B cell (primary cell): Measurements from ENCODE around the gene ZNF333. TPM values are rescaled to one million over a fixed set of nuclear protein-coding genes. Genes with fewer than 3 reads are reported as not detected.
"Not testable (repeated sequence)": the region's sequence is repeated elsewhere in the genome, so short reads cannot be mapped to it uniquely, and the experiment has no call there.

Experiments
- ATAC-seq: fragments of 200-7000 bp; cut with Tn5 transposase; one replicate; pipeline ENCODE4 v1.10.0; 2021; ENCODE audit warnings: low read depth, mild to moderate bottlenecking, moderate number of reproducible peaks, moderate library complexity
- CTCF ChIA-PET: fragments of 350-600 bp; sonication (Branson Sonifier 250); formaldehyde crosslinking; loops from one replicate; lab custom pipeline; 2021; ENCODE audit warnings: antibody characterized with exemption, inconsistent platforms; lab: Charles Lee
- POLR2A ChIA-PET: fragments of 350-600 bp; sonication (Branson Sonifier 250); formaldehyde crosslinking; loops from one replicate; lab custom pipeline; 2021; ENCODE audit warnings: antibody characterized with exemption; lab: Charles Lee
- DNase-seq: peaks from one replicate; pipeline ENCODE4 v3.0.0; 2013
- H2AFZ ChIP-seq: 2 replicates; pipeline ENCODE4 v1.6.1; 2012; ENCODE audit warnings: mild to moderate bottlenecking, low read depth, low read length; ENCODE audit not compliant: insufficient read depth, poor library complexity, severe bottlenecking
- H3K27ac ChIP-seq, 2 donors: 1 replicate in 1 of 2; 2 replicates in 1 of 2; pipeline ENCODE4 v1.5.1; 2012 to 2013; ENCODE audit warnings: low read length in 2 of 2, mild to moderate bottlenecking in 2 of 2, moderate library complexity in 1 of 2
- H3K27me3 ChIP-seq, 4 experiments: fragments of 200-600 bp in 1 of 4; sonication (generic) in 1 of 4; replicated peaks in 1 of 4; 1 replicate in 2 of 4; 2 replicates in 2 of 4; pipeline versions ENCODE4 v1.6.1 to v1.7.0; 2013 to 2016; ENCODE audit warnings: low read length in 3 of 4, mild to moderate bottlenecking in 2 of 4, mixed read lengths in 1 of 4, moderate library complexity in 1 of 4; ENCODE audit not compliant: insufficient read depth in 4 of 4, control insufficient read depth in 3 of 4; ENCODE audit errors: control extremely low read depth in 1 of 4
- H3K36me3 ChIP-seq, 2 experiments: replicated peaks in 1 of 2; 1 replicate in 1 of 2; 2 replicates in 1 of 2; pipeline versions ENCODE4 v1.6.1 to v1.7.1; 2013; ENCODE audit warnings: low read length in 1 of 2; ENCODE audit not compliant: insufficient read depth in 2 of 2, control insufficient read depth in 1 of 2; ENCODE audit errors: control extremely low read depth in 1 of 2, extremely low read depth in 1 of 2
- H3K4me1 ChIP-seq, 2 donors: fragments of 200-600 bp in 1 of 2; sonication (generic) in 1 of 2; 1 replicate in 1 of 2; 2 replicates in 1 of 2; pipeline versions ENCODE4 v1.5.1 to v1.6.1; 2013 to 2017; ENCODE audit warnings: low read length in 2 of 2; ENCODE audit not compliant: control insufficient read depth in 2 of 2, insufficient read depth in 2 of 2
- H3K4me2 ChIP-seq: replicated peaks from 2 replicates; pipeline ENCODE3; 2012; ENCODE audit warnings: mild to moderate bottlenecking, low read depth, low read length; ENCODE audit not compliant: poor library complexity, severe bottlenecking
- H3K4me3 ChIP-seq, 5 experiments: fragments of 200-600 bp in 1 of 5; sonication (generic) in 1 of 5; 1 replicate in 3 of 5; 2 replicates in 2 of 5; pipeline versions ENCODE4 v1.5.1 to v1.7.0; 2011 to 2016; ENCODE audit warnings: low read length in 4 of 5, mild to moderate bottlenecking in 4 of 5, low read depth in 2 of 5, control low read depth in 1 of 5, moderate library complexity in 1 of 5; ENCODE audit not compliant: insufficient read depth in 1 of 5; ENCODE audit errors: control extremely low read depth in 1 of 5, extremely low read depth in 1 of 5
- H3K79me2 ChIP-seq: fragments of 200-600 bp; sonication (generic); one replicate; pipeline ENCODE4 v1.6.0; 2016; ENCODE audit warnings: low read length; ENCODE audit not compliant: control insufficient read depth, insufficient read depth
- H3K9ac ChIP-seq: fragments of 200-600 bp; sonication (generic); 2 replicates; pipeline ENCODE4 v1.6.1; 2017; ENCODE audit warnings: mild to moderate bottlenecking, low read length, moderate library complexity
- H3K9me3 ChIP-seq, 3 donors: one replicate each; pipeline versions ENCODE4 v1.6.1 to v1.7.1; 2013; ENCODE audit warnings: low read length in 2 of 3; ENCODE audit not compliant: control insufficient read depth in 2 of 3, insufficient read depth in 1 of 3; ENCODE audit errors: control extremely low read depth in 1 of 3
- H4K20me1 ChIP-seq: 2 replicates; pipeline ENCODE4 v1.6.0; 2012; ENCODE audit warnings: mild to moderate bottlenecking, low read length; ENCODE audit not compliant: insufficient read depth, control insufficient read depth, poor library complexity, severe bottlenecking
- H3K27ac Mint-ChIP-seq: one replicate; pipeline ENCODE4 v1.8.0; 2021; ENCODE audit warnings: mixed read lengths
- H3K27me3 Mint-ChIP-seq: one replicate; pipeline ENCODE4 v1.8.0; 2021; ENCODE audit warnings: mixed read lengths
- H3K4me1 Mint-ChIP-seq: one replicate; pipeline ENCODE4 v1.8.0; 2021; ENCODE audit warnings: mixed read lengths
- H3K4me3 Mint-ChIP-seq: one replicate; pipeline ENCODE4 v1.8.0; 2021; ENCODE audit warnings: mixed read lengths
- H3K9me3 Mint-ChIP-seq: one replicate; pipeline ENCODE4 v1.8.0; 2022; ENCODE audit warnings: mixed read lengths; ENCODE audit not compliant: insufficient read depth
- CTCF ChIP-seq: fragments of 200-600 bp; IDR thresholded peaks from one replicate; pipeline ENCODE4 v1.8.0; 2022; ENCODE audit warnings: antibody characterized with exemption, mild to moderate bottlenecking
- EZH2 ChIP-seq: IDR thresholded peaks from 2 replicates; pipeline ENCODE4 v1.6.1; 2012; ENCODE audit warnings: borderline replicate concordance, low read depth, mild to moderate bottlenecking, moderate library complexity, low read length; ENCODE audit not compliant: insufficient read depth, poor library complexity, severe bottlenecking
- WGBS: methylation state at CpG from one replicate; pipeline ENCODE4 v1.1.5; 2013; ENCODE audit warnings: missing lambda C conversion rate; ENCODE audit not compliant: insufficient coverage; 5-methylcytosine and 5-hydroxymethylcytosine counted together
- intact Hi-C: fragments of 100-400 bp; cut with micrococcal nuclease; formaldehyde crosslinking; loops from one replicate; pipeline ENCODE4 v1.10.0; 2022
- polyA plus RNA-seq: library from polyadenylated mRNA; depleted of rRNA; stranded (reverse); fragments of >200 nt; gene quantifications from 2 replicates; pipeline ENCODE4 v1.2.3, GENCODE V29; 2012
- total RNA-seq, 2 donors: library from RNA; stranded (reverse); fragments of 120-200 nt in 1 of 2; gene quantifications; 1 replicate in 1 of 2; 2 replicates in 1 of 2; pipeline versions ENCODE4 v1.2.3 to v1.2.4, GENCODE V29; 2013 to 2022

The ZNF333 gene
- total and polyA plus RNA-seq, 2 donors (not counting 1 experiment from before 2014, with no cell fraction given), result 23.2 to 36.9 TPM

- no peak overlapping the region for H3K27ac Mint-ChIP-seq
- intact Hi-C loops, result no loop called here
- no peak overlapping the region for H3K4me3 ChIP-seq
- H3K4me1 ChIP-seq, result no peaks in the 10 kb centered on the region
- no peak overlapping the region for H2AFZ ChIP-seq
- H3K4me1 Mint-ChIP-seq, result no peaks in the 10 kb centered on the region
- TF ChIP-seq CTCF (no peak), EZH2 (no peak)
- POLR2A ChIA-PET, result no interaction called here
- CTCF ChIA-PET, result no interaction called here
- H3K9me3 Mint-ChIP-seq, result no peaks in the 10 kb centered on the region
- no peak overlapping the region for H3K4me3 Mint-ChIP-seq
- H3K36me3 ChIP-seq, result no peaks in the 10 kb centered on the region
- peaks cover 14% of the 10 kb centered on the region for H3K27me3 Mint-ChIP-seq
- no peak overlapping the region for H3K4me2 ChIP-seq
- H3K27ac ChIP-seq, result no peak overlapping the region
- no peaks in the 10 kb centered on the region for H4K20me1 ChIP-seq
- WGBS, result 80% methylated on average over 4 of the region's 4 CpGs
- DNase-seq, result no peak
- H3K9ac ChIP-seq, result no peak overlapping the region
- peaks cover 0 to 1% (median 0%) of the 10 kb centered on the region in 4 experiments for H3K27me3 ChIP-seq
- H3K9me3 ChIP-seq, result no peaks in the 10 kb centered on the region
- H3K79me2 ChIP-seq, result no peaks in the 10 kb centered on the region
- ATAC-seq, result no peak
Observed at GRCh38 chr19:14763497-14764145, 73.8 kb downstream of the ZNF333 start.

- Mint-ChIP-seq H3K9me3 (no peaks in the 10 kb centered on the region), H3K27ac (no peak overlapping the region), H3K27me3 (peaks cover 14% of the 10 kb centered on the region), H3K4me3 (no peak overlapping the region), H3K4me1 (no peaks in the 10 kb centered on the region)
- WGBS, result 91% methylated on average over 9 of the region's 9 CpGs
- H3K27ac ChIP-seq, result no peak overlapping the region
- TF ChIP-seq EZH2 (no peak), CTCF (no peak)
- DNase-seq (no peak), ATAC-seq (no peak)
- intact Hi-C loops, result no loop called here
- H3K9ac ChIP-seq, result no peak overlapping the region
- peaks cover 0 to 3% (median 0%) of the 10 kb centered on the region in 4 experiments for H3K27me3 ChIP-seq
- ChIA-PET POLR2A (no interaction called here), CTCF (no interaction called here)
- no peaks in the 10 kb centered on the region for H3K79me2 ChIP-seq
- H3K36me3 ChIP-seq, result no peaks in the 10 kb centered on the region
- H2AFZ ChIP-seq, result no peak overlapping the region
- no peak overlapping the region for H3K4me3 ChIP-seq
- H3K9me3 ChIP-seq, result no peaks in the 10 kb centered on the region
- no peaks in the 10 kb centered on the region for H4K20me1 ChIP-seq
- no peaks in the 10 kb centered on the region for H3K4me1 ChIP-seq
- no peak overlapping the region for H3K4me2 ChIP-seq
Observed at GRCh38 chr19:14764401-14764800, 74.6 kb downstream of the ZNF333 start.

GRCh38 chr19:14765403-14765802, 75.6 kb downstream of the ZNF333 start:
- CTCF ChIA-PET, ATAC-seq, H3K4me2 ChIP-seq, H3K79me2 ChIP-seq, intact Hi-C loops, H3K27ac ChIP-seq, H3K4me1 Mint-ChIP-seq, DNase-seq, H3K9me3 ChIP-seq, H3K4me1 ChIP-seq, H3K36me3 ChIP-seq, H2AFZ ChIP-seq, H3K27me3 ChIP-seq, H3K4me3 ChIP-seq, H3K9me3 Mint-ChIP-seq, H4K20me1 ChIP-seq, H3K4me3 Mint-ChIP-seq, H3K27ac Mint-ChIP-seq, H3K9ac ChIP-seq: not testable (repeated sequence)
- H3K27me3 Mint-ChIP-seq, result peaks cover 14% of the 10 kb centered on the region
- WGBS, result 100% methylated on average over 3 of the region's 18 CpGs
- POLR2A ChIA-PET, result interaction anchor here (1.1 kb wide), 1 partner anchor 367 kb away, joined by 3 read pairs; no protein-coding TSS in a partner anchor
